ENCODE results near the gene ANKRD28.
A peak's percentile ranks its signal among the peaks of the same experiment; 100 is the strongest.

ANKRD28 gene

GRCh38 chr3:15782429-15782828 is 15.3 kb downstream of the ANKRD28 start:
- TF ChIP-seq, protein P1, sequence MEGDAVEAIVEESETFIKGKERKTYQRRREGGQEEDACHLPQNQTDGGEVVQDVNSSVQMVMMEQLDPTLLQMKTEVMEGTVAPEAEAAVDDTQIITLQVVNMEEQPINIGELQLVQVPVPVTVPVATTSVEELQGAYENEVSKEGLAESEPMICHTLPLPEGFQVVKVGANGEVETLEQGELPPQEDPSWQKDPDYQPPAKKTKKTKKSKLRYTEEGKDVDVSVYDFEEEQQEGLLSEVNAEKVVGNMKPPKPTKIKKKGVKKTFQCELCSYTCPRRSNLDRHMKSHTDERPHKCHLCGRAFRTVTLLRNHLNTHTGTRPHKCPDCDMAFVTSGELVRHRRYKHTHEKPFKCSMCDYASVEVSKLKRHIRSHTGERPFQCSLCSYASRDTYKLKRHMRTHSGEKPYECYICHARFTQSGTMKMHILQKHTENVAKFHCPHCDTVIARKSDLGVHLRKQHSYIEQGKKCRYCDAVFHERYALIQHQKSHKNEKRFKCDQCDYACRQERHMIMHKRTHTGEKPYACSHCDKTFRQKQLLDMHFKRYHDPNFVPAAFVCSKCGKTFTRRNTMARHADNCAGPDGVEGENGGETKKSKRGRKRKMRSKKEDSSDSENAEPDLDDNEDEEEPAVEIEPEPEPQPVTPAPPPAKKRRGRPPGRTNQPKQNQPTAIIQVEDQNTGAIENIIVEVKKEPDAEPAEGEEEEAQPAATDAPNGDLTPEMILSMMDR (IDR thresholded peaks at IDR 0.05; ENCODE audit: control extremely low read depth, extremely low read depth, low read depth, missing control alignments), result no peak
- DNase-seq (ENCODE audit: extremely low spot score), result no peak
- ChIA-PET POLR2A (no interaction called here), CTCF (no interaction called here)

GRCh38 chr3:15781637-15782402 is 16.0 kb downstream of the ANKRD28 start:
- TF ChIP-seq, protein P1 (IDR thresholded peaks at IDR 0.05; ENCODE audit: control extremely low read depth, extremely low read depth, low read depth, missing control alignments), result no peak
- no peak for DNase-seq (ENCODE audit: extremely low spot score)
- POLR2A ChIA-PET, result no interaction called here
- CTCF ChIA-PET, result interaction anchor here (1.2 kb wide), 1 partner anchor 12 kb away, joined by 3 read pairs; no protein-coding TSS in a partner anchor

- CTCF ChIA-PET, result interaction anchor here (1.0 to 1.2 kb wide), 2 partner anchors 13 to 44 kb away, joined by 3 read pairs; no protein-coding TSS in a partner anchor
- POLR2A ChIA-PET, result no interaction called here
- TF ChIP-seq, protein P1 (IDR thresholded peaks at IDR 0.05; ENCODE audit: control extremely low read depth, extremely low read depth, low read depth, missing control alignments), result no peak
- DNase-seq (ENCODE audit: extremely low spot score), result no peak
These were observed 16.6 kb downstream of the ANKRD28 start for GRCh38 chr3:15781131-15781530.

DNA sequence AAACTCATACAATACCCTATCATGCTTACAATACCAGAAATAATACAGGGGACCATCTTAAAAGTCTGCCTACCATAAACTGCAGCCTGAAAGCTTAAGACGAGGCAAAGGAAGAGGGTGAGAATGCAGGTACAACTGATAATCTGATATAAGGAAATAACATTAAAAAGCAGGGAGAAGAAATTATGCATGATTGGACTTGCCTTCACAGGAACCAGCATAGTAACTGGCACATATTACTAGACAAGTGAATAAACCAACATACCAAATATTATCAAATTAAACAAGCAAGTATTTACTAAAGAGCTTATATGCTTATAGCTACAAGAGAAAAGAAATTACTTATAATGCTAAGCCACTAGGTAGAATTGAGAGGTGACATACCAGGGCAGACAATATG is 18.7 kb downstream of the ANKRD28 start:
- TF ChIP-seq, protein P1 (IDR thresholded peaks at IDR 0.05; ENCODE audit: control extremely low read depth, extremely low read depth, low read depth, missing control alignments), result no peak
- ChIA-PET POLR2A (interaction anchor here (1.6 kb wide), 1 partner anchor 9 kb away, joined by 4 read pairs; no protein-coding TSS in a partner anchor), CTCF (interaction anchor here (1.0 to 2.6 kb wide), 3 partner anchors 8 to 21 kb away, joined by 3 to 10 read pairs (median 3); no protein-coding TSS in a partner anchor)
- DNase-seq (ENCODE audit: extremely low spot score), result no peak

DNA sequence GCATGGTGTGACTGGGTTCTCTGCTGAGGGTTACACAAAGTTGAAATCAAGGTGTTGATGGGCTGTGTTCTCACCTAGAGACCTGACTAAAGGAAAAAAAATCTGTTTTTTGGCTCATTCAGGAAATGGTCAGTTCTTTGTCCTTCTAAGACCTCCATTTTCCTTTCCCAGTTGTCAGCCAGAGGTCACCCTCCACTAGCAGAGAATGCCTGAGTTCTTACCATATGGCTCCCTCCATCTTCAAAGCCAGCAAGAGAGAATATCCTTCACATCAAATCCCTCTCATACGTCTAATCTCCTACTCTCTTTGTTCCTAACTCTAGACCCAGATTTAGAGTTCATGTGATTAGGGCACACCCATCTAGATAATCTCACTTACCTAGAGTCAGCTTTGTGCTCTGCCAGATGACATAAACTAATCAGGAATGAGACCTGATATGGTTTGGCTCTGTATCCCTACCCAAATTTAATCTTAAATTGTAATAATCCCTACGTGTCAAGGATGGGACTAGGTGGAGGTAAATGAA is 19.4 kb downstream of the ANKRD28 start:
- no peak for DNase-seq (ENCODE audit: extremely low spot score)
- ChIA-PET CTCF (interaction anchor here (1.0 to 2.6 kb wide), 2 partner anchors 9 to 15 kb away, joined by 3 to 10 read pairs; no protein-coding TSS in a partner anchor), POLR2A (interaction anchor here (1.6 kb wide), 1 partner anchor 9 kb away, joined by 4 read pairs; no protein-coding TSS in a partner anchor)
- TF ChIP-seq, protein P1 (IDR thresholded peaks at IDR 0.05; ENCODE audit: control extremely low read depth, extremely low read depth, low read depth, missing control alignments), result no peak

DNA sequence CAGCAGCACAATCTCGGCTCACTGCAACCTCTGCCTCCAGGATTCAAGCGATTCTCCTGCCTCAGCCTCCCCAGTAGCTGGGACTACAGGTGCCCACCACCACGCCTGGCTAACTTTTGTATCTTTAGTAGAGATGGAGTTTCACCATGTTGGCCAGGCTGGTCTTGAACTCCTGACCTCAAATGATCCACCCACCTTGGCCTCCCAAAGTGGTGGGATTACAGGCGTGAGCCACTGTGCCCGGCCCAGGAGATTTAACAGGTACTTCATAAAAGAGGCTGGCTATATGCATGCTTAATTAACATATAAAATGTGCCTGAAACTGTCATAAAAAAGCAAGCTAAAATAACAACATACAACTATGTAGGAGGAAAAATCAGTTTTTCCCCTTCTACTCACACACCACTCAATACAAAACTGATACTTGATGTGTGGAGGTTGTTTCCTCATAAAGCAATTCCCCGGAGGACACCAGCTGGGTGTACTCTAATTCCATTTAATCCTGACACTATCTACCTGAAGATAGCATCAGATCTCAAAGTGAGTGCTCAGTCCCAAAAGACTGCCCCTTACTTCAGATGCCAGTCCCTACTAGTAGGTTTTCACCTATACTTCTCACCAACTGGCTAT is 22.7 kb downstream of the ANKRD28 start:
- POLR2A ChIA-PET, result interaction anchor here (0.7 kb wide), 1 partner anchor 9 kb away, joined by 3 read pairs; no protein-coding TSS in a partner anchor

More for the DNA sequence above, 22.7 kb downstream of the ANKRD28 start:
- DNase-seq (ENCODE audit: extremely low spot score), result peak; percentile 22
- CTCF ChIA-PET, result interaction anchor here (1.0 to 1.8 kb wide), 6 partner anchors 10 to 49 kb away, joined by 3 to 6 read pairs (median 5); no protein-coding TSS in a partner anchor

Measured in GM10248 (cell line).